Neuronal stem cell (in vitro differentiated cells): ENCODE data around the gene ATR.
"Not testable (repeated sequence)": the region's sequence is repeated elsewhere in the genome, so short reads cannot be mapped to it uniquely, and the experiment has no call there.

Experiments used
- DNase-seq: peaks from one replicate; pipeline ENCODE4 v3.0.0-alpha.2; 2013; ENCODE audit warnings: low spot score
- H2AFZ ChIP-seq: one replicate; pipeline ENCODE4 v1.6.1; 2013; ENCODE audit warnings: mild to moderate bottlenecking, low read length, inconsistent platforms
- H2AK5ac ChIP-seq: 2 replicates; pipeline ENCODE4 v1.6.1; 2013; ENCODE audit warnings: low read depth, mild to moderate bottlenecking, inconsistent platforms, low read length, moderate library complexity, mixed read lengths
- H2BK120ac ChIP-seq: 2 replicates; pipeline ENCODE4 v1.6.1; 2013; ENCODE audit warnings: low read depth, mild to moderate bottlenecking, inconsistent platforms, low read length, moderate library complexity, mixed read lengths
- H2BK12ac ChIP-seq: one replicate; pipeline ENCODE4 v1.6.1; 2013; ENCODE audit warnings: low read length, inconsistent platforms
- H2BK15ac ChIP-seq: 2 replicates; pipeline ENCODE4 v1.6.1; 2013; ENCODE audit warnings: mild to moderate bottlenecking, low read length, inconsistent platforms, mixed read lengths
- H2BK5ac ChIP-seq: one replicate; pipeline ENCODE4 v1.6.1; 2013; ENCODE audit warnings: inconsistent platforms, mild to moderate bottlenecking, low read length, moderate library complexity
- H3K14ac ChIP-seq: one replicate; pipeline ENCODE4 v1.6.1; 2013; ENCODE audit warnings: low read length, inconsistent platforms
- H3K18ac ChIP-seq: 2 replicates; pipeline ENCODE4 v1.6.1; 2013; ENCODE audit warnings: low read length, inconsistent platforms
- H3K23ac ChIP-seq: 2 replicates; pipeline ENCODE4 v1.6.1; 2013; ENCODE audit warnings: low read depth, mild to moderate bottlenecking, mixed read lengths, low read length, inconsistent platforms; ENCODE audit not compliant: poor library complexity
- H3K27ac ChIP-seq: replicated peaks from 3 replicates; pipeline ENCODE4 v1.5.1; 2013; ENCODE audit warnings: low read length, inconsistent platforms
- H3K27me3 ChIP-seq, 3 experiments: 2 replicates each; pipeline ENCODE4 v1.6.1; 2013; ENCODE audit warnings: low read length in 3 of 3, mild to moderate bottlenecking in 2 of 3, inconsistent platforms in 1 of 3, low read depth in 1 of 3, mixed read lengths in 1 of 3, moderate library complexity in 1 of 3; ENCODE audit not compliant: control insufficient read depth in 3 of 3, insufficient read depth in 3 of 3
- H3K36me3 ChIP-seq, 2 donors: replicated peaks in 1 of 2; 2 replicates each; pipeline ENCODE4 v1.6.1; 2013; ENCODE audit warnings: low read length in 2 of 2; ENCODE audit not compliant: control insufficient read depth in 2 of 2, insufficient read depth in 2 of 2
- H3K4ac ChIP-seq: 2 replicates; pipeline ENCODE4 v1.6.1; 2013; ENCODE audit warnings: inconsistent platforms, mild to moderate bottlenecking, low read length, moderate library complexity
- H3K4me1 ChIP-seq, 2 donors: 1 replicate in 1 of 2; 2 replicates in 1 of 2; pipeline ENCODE4 v1.6.1; 2013; ENCODE audit warnings: low read length in 2 of 2, low read depth in 1 of 2; ENCODE audit not compliant: control insufficient read depth in 2 of 2, insufficient read depth in 1 of 2
- H3K4me2 ChIP-seq: one replicate; pipeline ENCODE4 v1.6.1; 2013; ENCODE audit warnings: mild to moderate bottlenecking, low read length, inconsistent platforms; ENCODE audit not compliant: insufficient read depth, poor library complexity, severe bottlenecking
- H3K4me3 ChIP-seq, 2 donors: 2 replicates each; pipeline ENCODE4 v1.5.1; 2013; ENCODE audit warnings: low read length in 2 of 2, mild to moderate bottlenecking in 2 of 2, inconsistent platforms in 1 of 2, moderate library complexity in 1 of 2
- H3K79me1 ChIP-seq: one replicate; pipeline ENCODE4 v1.6.1; 2013; ENCODE audit warnings: low read depth, mild to moderate bottlenecking, inconsistent platforms, low read length, moderate library complexity
- H3K9ac ChIP-seq: one replicate; pipeline ENCODE4 v1.6.1; 2013; ENCODE audit warnings: mild to moderate bottlenecking, low read depth, low read length, inconsistent platforms; ENCODE audit not compliant: poor library complexity
- H3K9me3 ChIP-seq, 2 donors: replicated peaks in 1 of 2; 2 replicates each; pipeline versions ENCODE3 to v1.6.1; 2013; ENCODE audit warnings: low read length in 2 of 2, mild to moderate bottlenecking in 2 of 2, inconsistent platforms in 1 of 2, low read depth in 1 of 2, mixed read lengths in 1 of 2, moderate library complexity in 1 of 2; ENCODE audit not compliant: control insufficient read depth in 2 of 2, insufficient read depth in 1 of 2
- H4K8ac ChIP-seq: one replicate; pipeline ENCODE4 v1.6.1; 2013; ENCODE audit warnings: low read depth, mild to moderate bottlenecking, inconsistent platforms, low read length, moderate library complexity
- H4K91ac ChIP-seq: one replicate; pipeline ENCODE4 v1.6.1; 2013; ENCODE audit warnings: low read length, low read depth, mild to moderate bottlenecking, inconsistent platforms; ENCODE audit not compliant: poor library complexity
- WGBS, 2 donors: extraction: QIAGEN DNeasy Blood & Tissue Kit; methylation state at CpG; one replicate each; pipeline ENCODE4 v1.1.7; 2013; ENCODE audit warnings: missing lambda C conversion rate in 2 of 2, mixed read lengths in 1 of 2; ENCODE audit not compliant: insufficient read length in 2 of 2, insufficient replicate concordance in 1 of 2; ENCODE audit errors: extremely low coverage in 2 of 2; 5-methylcytosine and 5-hydroxymethylcytosine counted together

Gene ATR

GRCh38 chr3:142553741-142554140, 24.8 kb downstream of the ATR start:
- DNase-seq = no peak
- no peak overlapping the region for H4K91ac ChIP-seq
- no peak overlapping the region for H3K27ac ChIP-seq
- no peak overlapping the region for H3K18ac ChIP-seq
- no peak overlapping the region for H3K9ac ChIP-seq
- no peaks in the 10 kb centered on the region for H3K4me1 ChIP-seq
- H3K4ac ChIP-seq = no peak overlapping the region
- peaks cover 0 to 15% of the 10 kb centered on the region in 2 donors for H3K9me3 ChIP-seq
- H3K23ac ChIP-seq = no peak overlapping the region
- no peak overlapping the region for H2BK15ac ChIP-seq
- no peak overlapping the region for H3K4me3 ChIP-seq
- no peak overlapping the region for H2BK5ac ChIP-seq
- H2AFZ ChIP-seq = no peak overlapping the region
- no CpG with 5 or more reads among the region's 1 CpG for WGBS, 2 donors
- no peaks in the 10 kb centered on the region for H3K79me1 ChIP-seq
- no peak overlapping the region for H4K8ac ChIP-seq
- H3K27me3 ChIP-seq = no peaks in the 10 kb centered on the region
- H2AK5ac ChIP-seq = no peak overlapping the region
- no peak overlapping the region for H3K4me2 ChIP-seq
- no peak overlapping the region for H3K14ac ChIP-seq
- no peak overlapping the region for H2BK12ac ChIP-seq
- H3K36me3 ChIP-seq = peaks cover 3 to 98% of the 10 kb centered on the region in 2 donors
- H2BK120ac ChIP-seq = no peak overlapping the region

GRCh38 chr3:142552579-142552978, 26.0 kb downstream of the ATR start:
- Histone ChIP-seq H3K9me3 (peaks cover 0 to 15% of the 10 kb centered on the region in 2 donors), H3K36me3 (peaks cover 3 to 97% of the 10 kb centered on the region in 2 donors)
- WGBS, 2 donors = no CpG with 5 or more reads among the region's 1 CpG
- H2AK5ac ChIP-seq, H3K23ac ChIP-seq, H2BK12ac ChIP-seq, H3K4ac ChIP-seq, H2BK15ac ChIP-seq, H2AFZ ChIP-seq, H3K4me1 ChIP-seq, H2BK120ac ChIP-seq, H3K4me3 ChIP-seq, H3K4me2 ChIP-seq, H3K14ac ChIP-seq, H3K79me1 ChIP-seq, H4K8ac ChIP-seq, H3K9ac ChIP-seq, H4K91ac ChIP-seq, H3K27ac ChIP-seq, H2BK5ac ChIP-seq, H3K18ac ChIP-seq, H3K27me3 ChIP-seq, DNase-seq: not testable (repeated sequence)

- Histone ChIP-seq H2BK15ac (no peak overlapping the region), H3K79me1 (no peaks in the 10 kb centered on the region), H4K8ac (no peak overlapping the region), H3K9me3 (peaks cover 0 to 15% of the 10 kb centered on the region in 2 donors), H3K27me3 (no peaks in the 10 kb centered on the region), H3K4me1 (no peaks in the 10 kb centered on the region), H3K9ac (no peak overlapping the region), H2BK120ac (no peak overlapping the region), H3K36me3 (peaks cover 3 to 96% of the 10 kb centered on the region in 2 donors), H3K27ac (no peak overlapping the region), H3K23ac (no peak overlapping the region), H2BK5ac (no peak overlapping the region), H3K4ac (no peak overlapping the region), H3K14ac (no peak overlapping the region), H2BK12ac (no peak overlapping the region), H2AK5ac (no peak overlapping the region), H2AFZ (no peak overlapping the region), H3K4me3 (no peak overlapping the region), H4K91ac (no peak overlapping the region), H3K18ac (no peak overlapping the region), H3K4me2 (no peak overlapping the region)
- no CpG with 5 or more reads among the region's 7 CpGs for WGBS, 2 donors
- no peak for DNase-seq
Observed at GRCh38 chr3:142549986-142550385, 28.5 kb downstream of the ATR start.

DNA sequence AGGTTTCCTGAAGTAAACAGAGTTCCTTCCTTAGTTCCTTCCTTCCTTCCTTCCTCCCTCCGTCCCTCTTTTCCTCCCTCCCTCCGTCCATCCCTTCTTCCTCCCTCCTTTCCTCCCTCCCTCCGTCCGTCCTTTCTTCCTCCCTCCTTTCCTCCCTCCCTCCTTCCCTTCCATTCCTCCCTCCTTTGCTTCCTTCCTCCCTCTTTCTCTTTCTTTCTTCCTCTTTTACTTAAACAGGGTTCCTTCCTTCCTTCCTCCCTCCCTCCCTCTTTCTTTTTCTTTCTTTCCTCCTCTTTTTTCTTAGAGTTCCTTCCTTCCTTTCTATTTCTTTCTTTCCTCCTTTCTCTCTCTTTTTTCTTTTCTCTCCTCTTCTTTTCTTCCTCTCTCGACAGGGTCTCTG, 35.2 kb downstream of the ATR start:
- Histone ChIP-seq H2BK12ac (no peak overlapping the region), H3K79me1 (no peaks in the 10 kb centered on the region), H2BK15ac (no peak overlapping the region), H3K4me2 (no peak overlapping the region), H3K18ac (no peak overlapping the region), H4K91ac (no peak overlapping the region), H3K4me3 (no peak overlapping the region), H3K36me3 (peaks cover 0 to 58% of the 10 kb centered on the region in 2 donors), H3K14ac (no peak overlapping the region), H2AFZ (no peak overlapping the region), H3K4me1 (no peaks in the 10 kb centered on the region), H3K9me3 (no peaks in the 10 kb centered on the region), H3K23ac (no peak overlapping the region), H3K9ac (peak overlapping the region; percentile 24), H2BK120ac (no peak overlapping the region), H2BK5ac (no peak overlapping the region), H2AK5ac (no peak overlapping the region), H3K27me3 (no peaks in the 10 kb centered on the region), H3K4ac (no peak overlapping the region), H4K8ac (no peak overlapping the region), H3K27ac (no peak overlapping the region)
- WGBS, 2 donors = 100% methylated on average over 4 of the region's 5 CpGs; no CpG with 5 or more reads in 1 of the 2 donors
- DNase-seq = no peak
